WTC11 (cell line): ENCODE measurements around the gene DMPK. TPM values are rescaled to one million over a fixed set of nuclear protein-coding genes. Genes with fewer than 3 reads are reported as not detected.

Experiments used
- ATAC-seq: fragments of 200-7000 bp; cut with Tn5 transposase; 2 replicates; pipeline ENCODE4 v1.10.0; 2021; ENCODE audit warnings: mild to moderate bottlenecking, moderate library complexity
- CTCF ChIA-PET: fragments of 300-600 bp; sonication (Branson Sonifier 250); formaldehyde crosslinking; loops from one replicate; lab custom pipeline; 2021; ENCODE audit warnings: antibody characterized with exemption; lab: Charles Lee
- POLR2A ChIA-PET: fragments of 350-600 bp; sonication (Branson Sonifier 250); formaldehyde crosslinking; loops from one replicate; lab custom pipeline; 2021; ENCODE audit warnings: antibody characterized with exemption; lab: Charles Lee
- DNase-seq: peaks from one replicate; pipeline ENCODE4 v3.0.0; 2021; ENCODE audit warnings: low spot score
- H3K27ac Mint-ChIP-seq: 2 replicates; pipeline ENCODE4 v1.8.0; 2021; ENCODE audit warnings: mixed read lengths
- H3K27me3 Mint-ChIP-seq: 2 replicates; pipeline ENCODE4 v1.8.0; 2021; ENCODE audit warnings: low read depth, mild to moderate bottlenecking, moderate library complexity, mixed read lengths
- H3K36me3 Mint-ChIP-seq: 2 replicates; pipeline ENCODE4 v1.8.0; 2021; ENCODE audit warnings: mixed read lengths
- H3K4me1 Mint-ChIP-seq: 2 replicates; pipeline ENCODE4 v1.8.0; 2022; ENCODE audit warnings: mixed read lengths
- H3K4me3 Mint-ChIP-seq: 2 replicates; pipeline ENCODE4 v1.8.0; 2021; ENCODE audit warnings: mild to moderate bottlenecking, moderate library complexity, mixed read lengths
- H3K9me3 Mint-ChIP-seq: 2 replicates; pipeline ENCODE4 v1.8.0; 2021; ENCODE audit warnings: mixed read lengths
- ATF1 ChIP-seq: sonication (generic); formaldehyde crosslinking; IDR thresholded peaks from 2 replicates; pipeline ENCODE4 v1.8.1; 2023; ENCODE audit warnings: mild to moderate bottlenecking, moderate library complexity, missing genetic modification reagents
- CREB1 ChIP-seq: sonication (generic); formaldehyde crosslinking; IDR thresholded peaks from 2 replicates; pipeline ENCODE4 v1.8.0; 2023; ENCODE audit warnings: mild to moderate bottlenecking, missing genetic modification reagents
- ELF4 ChIP-seq: sonication (generic); formaldehyde crosslinking; IDR thresholded peaks from 2 replicates; pipeline ENCODE4 v1.8.1; 2022; ENCODE audit warnings: low read depth, mild to moderate bottlenecking, moderate library complexity, missing genetic modification reagents
- EMX1 ChIP-seq: fragments of 250-450 bp; sonication (Bioruptor Pico); IDR thresholded peaks from 2 replicates; pipeline ENCODE4 v1.8.0; 2021; ENCODE audit warnings: mild to moderate bottlenecking
- GTF2I ChIP-seq: fragments of 250-450 bp; sonication (Bioruptor Pico); conservative IDR thresholded peaks from 2 replicates; pipeline ENCODE4 v1.4.0; 2021; ENCODE audit warnings: mild to moderate bottlenecking
- HMGA2 ChIP-seq: fragments of 250-450 bp; sonication (Bioruptor Pico); IDR thresholded peaks from 2 replicates; pipeline ENCODE4 v1.4.0; 2021; ENCODE audit warnings: mild to moderate bottlenecking, moderate library complexity
- JUN ChIP-seq: sonication (generic); formaldehyde crosslinking; IDR thresholded peaks from 2 replicates; pipeline ENCODE4 v1.8.0; 2023; ENCODE audit warnings: mild to moderate bottlenecking, missing genetic modification reagents
- NR1H2 ChIP-seq: sonication (generic); formaldehyde crosslinking; IDR thresholded peaks from 2 replicates; pipeline ENCODE4 v1.9.0; 2021; ENCODE audit warnings: mild to moderate bottlenecking, moderate library complexity, missing genetic modification reagents
- NR3C1 ChIP-seq: sonication (generic); formaldehyde crosslinking; conservative IDR thresholded peaks from 2 replicates; pipeline ENCODE4 v1.8.1; 2023; ENCODE audit warnings: low read depth, mild to moderate bottlenecking, missing genetic modification reagents
- RELA ChIP-seq: sonication (generic); formaldehyde crosslinking; IDR thresholded peaks from 2 replicates; pipeline ENCODE4 v1.8.1; 2022; ENCODE audit warnings: missing genetic modification reagents, mild to moderate bottlenecking, borderline replicate concordance
- SOX15 ChIP-seq: fragments of 250-450 bp; sonication (Bioruptor Pico); IDR thresholded peaks from 2 replicates; pipeline ENCODE4 v1.9.0; 2021; ENCODE audit warnings: mild to moderate bottlenecking
- TCF7 ChIP-seq: sonication (generic); formaldehyde crosslinking; IDR thresholded peaks from 2 replicates; pipeline ENCODE4 v1.8.0; 2022; ENCODE audit warnings: mild to moderate bottlenecking, low read depth, missing genetic modification reagents, moderate library complexity
- ZNF232 ChIP-seq: sonication (generic); formaldehyde crosslinking; IDR thresholded peaks from 2 replicates; pipeline ENCODE4 v1.8.0; 2022; ENCODE audit warnings: mild to moderate bottlenecking, missing genetic modification reagents
- total RNA-seq: library from RNA; stranded (reverse); gene quantifications from 3 replicates; pipeline ENCODE4 v1.2.3, GENCODE V29; 2021
- TF ChIP-seq, protein P1 (sequence below): sonication (generic); formaldehyde crosslinking; IDR thresholded peaks from 2 replicates; pipeline ENCODE4 v1.8.1; 2022; ENCODE audit warnings: missing genetic modification reagents, borderline replicate concordance
- TF ChIP-seq, protein P2 (sequence below): fragments of 250-450 bp; sonication (Bioruptor Pico); IDR thresholded peaks from 2 replicates; pipeline ENCODE4 v1.9.0; 2021; ENCODE audit warnings: mild to moderate bottlenecking
- TF ChIP-seq, protein P3 (sequence below): sonication (generic); formaldehyde crosslinking; IDR thresholded peaks from 2 replicates; pipeline ENCODE4 v1.8.1; 2022; ENCODE audit warnings: mild to moderate bottlenecking, missing genetic modification reagents, moderate library complexity, borderline replicate concordance
- TF ChIP-seq, protein P4 (sequence below): sonication (generic); formaldehyde crosslinking; IDR thresholded peaks from 2 replicates; pipeline ENCODE4 v1.8.0; 2023; ENCODE audit warnings: missing genetic modification reagents, mild to moderate bottlenecking, borderline replicate concordance
- TF ChIP-seq, protein P5 (sequence below): sonication (generic); formaldehyde crosslinking; IDR thresholded peaks from 2 replicates; pipeline ENCODE4 v1.8.1; 2022; ENCODE audit warnings: mild to moderate bottlenecking, moderate library complexity, missing genetic modification reagents
- TF ChIP-seq, protein P6 (sequence below): sonication (generic); formaldehyde crosslinking; conservative IDR thresholded peaks from 2 replicates; pipeline ENCODE4 v1.8.1; 2023; ENCODE audit warnings: mild to moderate bottlenecking, low read depth, missing genetic modification reagents, moderate library complexity

DMPK gene
- total RNA-seq, 1 experiment from 2014 or later, result 42.7 TPM

DNA sequence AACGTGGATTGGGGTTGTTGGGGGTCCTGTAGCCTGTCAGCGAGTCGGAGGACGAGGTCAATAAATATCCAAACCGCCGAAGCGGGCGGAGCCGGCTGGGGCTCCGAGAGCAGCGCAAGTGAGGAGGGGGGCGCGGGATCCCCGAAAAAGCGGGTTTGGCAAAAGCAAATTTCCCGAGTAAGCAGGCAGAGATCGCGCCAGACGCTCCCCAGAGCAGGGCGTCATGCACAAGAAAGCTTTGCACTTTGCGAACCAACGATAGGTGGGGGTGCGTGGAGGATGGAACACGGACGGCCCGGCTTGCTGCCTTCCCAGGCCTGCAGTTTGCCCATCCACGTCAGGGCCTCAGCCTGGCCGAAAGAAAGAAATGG, 12.5 kb downstream of the DMPK start (continued):
- TF ChIP-seq, protein P1, sequence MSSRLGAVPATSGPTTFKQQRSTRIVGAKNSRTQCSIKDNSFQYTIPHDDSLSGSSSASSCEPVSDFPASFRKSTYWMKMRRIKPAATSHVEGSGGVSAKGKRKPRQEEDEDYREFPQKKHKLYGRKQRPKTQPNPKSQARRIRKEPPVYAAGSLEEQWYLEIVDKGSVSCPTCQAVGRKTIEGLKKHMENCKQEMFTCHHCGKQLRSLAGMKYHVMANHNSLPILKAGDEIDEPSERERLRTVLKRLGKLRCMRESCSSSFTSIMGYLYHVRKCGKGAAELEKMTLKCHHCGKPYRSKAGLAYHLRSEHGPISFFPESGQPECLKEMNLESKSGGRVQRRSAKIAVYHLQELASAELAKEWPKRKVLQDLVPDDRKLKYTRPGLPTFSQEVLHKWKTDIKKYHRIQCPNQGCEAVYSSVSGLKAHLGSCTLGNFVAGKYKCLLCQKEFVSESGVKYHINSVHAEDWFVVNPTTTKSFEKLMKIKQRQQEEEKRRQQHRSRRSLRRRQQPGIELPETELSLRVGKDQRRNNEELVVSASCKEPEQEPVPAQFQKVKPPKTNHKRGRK, result 0 out of 2 replicates have a peak, but pooled peaks have one; percentile 68
- TF ChIP-seq HMGA2 (CRISPR knock-in tag) (no peak), ELF4 (CRISPR knock-in tag) (0 out of 2 replicates have a peak, but pooled peaks have one; percentile 6), NR1H2 (CRISPR knock-in tag) (no peak), ZNF232 (CRISPR knock-in tag) (no peak), ATF1 (CRISPR knock-in tag) (no peak), SOX15 (CRISPR knock-in tag) (no peak), TCF7 (0 out of 2 replicates have a peak, but pooled peaks have one; percentile 68), GTF2I (CRISPR knock-in tag) (no peak), NR3C1 (CRISPR knock-in tag) (no peak)
- TF ChIP-seq, protein P2, sequence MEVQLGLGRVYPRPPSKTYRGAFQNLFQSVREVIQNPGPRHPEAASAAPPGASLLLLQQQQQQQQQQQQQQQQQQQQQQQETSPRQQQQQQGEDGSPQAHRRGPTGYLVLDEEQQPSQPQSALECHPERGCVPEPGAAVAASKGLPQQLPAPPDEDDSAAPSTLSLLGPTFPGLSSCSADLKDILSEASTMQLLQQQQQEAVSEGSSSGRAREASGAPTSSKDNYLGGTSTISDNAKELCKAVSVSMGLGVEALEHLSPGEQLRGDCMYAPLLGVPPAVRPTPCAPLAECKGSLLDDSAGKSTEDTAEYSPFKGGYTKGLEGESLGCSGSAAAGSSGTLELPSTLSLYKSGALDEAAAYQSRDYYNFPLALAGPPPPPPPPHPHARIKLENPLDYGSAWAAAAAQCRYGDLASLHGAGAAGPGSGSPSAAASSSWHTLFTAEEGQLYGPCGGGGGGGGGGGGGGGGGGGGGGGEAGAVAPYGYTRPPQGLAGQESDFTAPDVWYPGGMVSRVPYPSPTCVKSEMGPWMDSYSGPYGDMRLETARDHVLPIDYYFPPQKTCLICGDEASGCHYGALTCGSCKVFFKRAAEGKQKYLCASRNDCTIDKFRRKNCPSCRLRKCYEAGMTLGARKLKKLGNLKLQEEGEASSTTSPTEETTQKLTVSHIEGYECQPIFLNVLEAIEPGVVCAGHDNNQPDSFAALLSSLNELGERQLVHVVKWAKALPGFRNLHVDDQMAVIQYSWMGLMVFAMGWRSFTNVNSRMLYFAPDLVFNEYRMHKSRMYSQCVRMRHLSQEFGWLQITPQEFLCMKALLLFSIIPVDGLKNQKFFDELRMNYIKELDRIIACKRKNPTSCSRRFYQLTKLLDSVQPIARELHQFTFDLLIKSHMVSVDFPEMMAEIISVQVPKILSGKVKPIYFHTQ (CRISPR knock-in tag), result no peak
- TF ChIP-seq, protein P3, sequence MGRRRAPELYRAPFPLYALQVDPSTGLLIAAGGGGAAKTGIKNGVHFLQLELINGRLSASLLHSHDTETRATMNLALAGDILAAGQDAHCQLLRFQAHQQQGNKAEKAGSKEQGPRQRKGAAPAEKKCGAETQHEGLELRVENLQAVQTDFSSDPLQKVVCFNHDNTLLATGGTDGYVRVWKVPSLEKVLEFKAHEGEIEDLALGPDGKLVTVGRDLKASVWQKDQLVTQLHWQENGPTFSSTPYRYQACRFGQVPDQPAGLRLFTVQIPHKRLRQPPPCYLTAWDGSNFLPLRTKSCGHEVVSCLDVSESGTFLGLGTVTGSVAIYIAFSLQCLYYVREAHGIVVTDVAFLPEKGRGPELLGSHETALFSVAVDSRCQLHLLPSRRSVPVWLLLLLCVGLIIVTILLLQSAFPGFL (CRISPR knock-in tag), result no peak
- TF ChIP-seq, protein P4, sequence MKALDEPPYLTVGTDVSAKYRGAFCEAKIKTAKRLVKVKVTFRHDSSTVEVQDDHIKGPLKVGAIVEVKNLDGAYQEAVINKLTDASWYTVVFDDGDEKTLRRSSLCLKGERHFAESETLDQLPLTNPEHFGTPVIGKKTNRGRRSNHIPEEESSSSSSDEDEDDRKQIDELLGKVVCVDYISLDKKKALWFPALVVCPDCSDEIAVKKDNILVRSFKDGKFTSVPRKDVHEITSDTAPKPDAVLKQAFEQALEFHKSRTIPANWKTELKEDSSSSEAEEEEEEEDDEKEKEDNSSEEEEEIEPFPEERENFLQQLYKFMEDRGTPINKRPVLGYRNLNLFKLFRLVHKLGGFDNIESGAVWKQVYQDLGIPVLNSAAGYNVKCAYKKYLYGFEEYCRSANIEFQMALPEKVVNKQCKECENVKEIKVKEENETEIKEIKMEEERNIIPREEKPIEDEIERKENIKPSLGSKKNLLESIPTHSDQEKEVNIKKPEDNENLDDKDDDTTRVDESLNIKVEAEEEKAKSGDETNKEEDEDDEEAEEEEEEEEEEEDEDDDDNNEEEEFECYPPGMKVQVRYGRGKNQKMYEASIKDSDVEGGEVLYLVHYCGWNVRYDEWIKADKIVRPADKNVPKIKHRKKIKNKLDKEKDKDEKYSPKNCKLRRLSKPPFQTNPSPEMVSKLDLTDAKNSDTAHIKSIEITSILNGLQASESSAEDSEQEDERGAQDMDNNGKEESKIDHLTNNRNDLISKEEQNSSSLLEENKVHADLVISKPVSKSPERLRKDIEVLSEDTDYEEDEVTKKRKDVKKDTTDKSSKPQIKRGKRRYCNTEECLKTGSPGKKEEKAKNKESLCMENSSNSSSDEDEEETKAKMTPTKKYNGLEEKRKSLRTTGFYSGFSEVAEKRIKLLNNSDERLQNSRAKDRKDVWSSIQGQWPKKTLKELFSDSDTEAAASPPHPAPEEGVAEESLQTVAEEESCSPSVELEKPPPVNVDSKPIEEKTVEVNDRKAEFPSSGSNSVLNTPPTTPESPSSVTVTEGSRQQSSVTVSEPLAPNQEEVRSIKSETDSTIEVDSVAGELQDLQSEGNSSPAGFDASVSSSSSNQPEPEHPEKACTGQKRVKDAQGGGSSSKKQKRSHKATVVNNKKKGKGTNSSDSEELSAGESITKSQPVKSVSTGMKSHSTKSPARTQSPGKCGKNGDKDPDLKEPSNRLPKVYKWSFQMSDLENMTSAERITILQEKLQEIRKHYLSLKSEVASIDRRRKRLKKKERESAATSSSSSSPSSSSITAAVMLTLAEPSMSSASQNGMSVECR (CRISPR knock-in tag), result no peak

DNA sequence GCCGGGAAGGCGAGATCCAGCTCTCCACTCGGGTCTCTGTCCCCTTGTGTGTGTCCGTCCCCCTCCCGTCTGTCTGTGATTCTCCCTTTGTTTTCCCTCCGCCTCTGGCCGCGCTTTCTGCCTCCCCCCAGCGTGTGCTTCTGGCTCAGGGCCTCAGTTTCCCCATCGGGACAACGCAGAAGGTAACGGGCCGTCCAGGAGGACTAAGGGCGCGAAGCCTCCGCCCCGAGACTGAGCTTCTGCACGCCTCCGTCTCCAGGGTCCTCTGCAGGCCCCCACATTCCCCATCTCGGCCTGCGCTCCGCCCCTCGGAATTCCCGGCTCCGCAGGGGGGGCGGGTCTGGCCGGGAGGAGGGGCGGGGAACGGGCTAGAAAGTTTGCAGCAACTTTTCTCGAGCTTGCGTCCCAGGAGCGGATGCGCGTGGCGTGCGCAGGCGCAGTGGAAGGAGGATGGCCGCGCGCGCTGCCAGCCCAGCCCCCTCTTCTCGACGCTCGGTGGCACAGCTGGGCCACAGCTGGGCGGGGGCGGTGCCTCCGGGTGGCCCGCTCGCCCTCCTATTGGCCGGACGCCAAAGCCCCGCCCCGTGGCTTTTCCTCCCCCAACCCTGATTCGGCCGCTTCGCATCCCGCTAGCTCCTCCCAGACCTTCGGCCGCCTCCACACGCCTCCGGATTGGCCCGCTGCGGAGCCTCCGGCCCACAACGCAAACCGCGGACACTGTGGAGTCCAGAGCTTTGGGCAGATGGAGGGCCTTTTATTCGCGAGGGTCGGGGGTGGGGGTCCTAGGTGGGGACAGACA, 13.1 kb downstream of the DMPK start, which contains the start of gene SIX5:
Gene SIX5 (minus strand): TSS at position 269 of the 799 bp plus-strand sequence. CDS start 408 bp downstream, outside the sequence.
- no peaks in the 10 kb centered on the region for H3K9me3 Mint-ChIP-seq
- H3K27me3 Mint-ChIP-seq, result peaks cover 2% of the 10 kb centered on the region; the same call in 1 of the 2 replicates
- ChIA-PET POLR2A (interaction anchor here (0.5 to 4.8 kb wide), 34 partner anchors 8 to 945 kb away, joined by 3 to 115 read pairs (median 4); partner anchors contain the start of genes BLOC1S3, DMPK, DMWD and FBXO46), CTCF (interaction anchor here (0.5 to 5.6 kb wide), 45 partner anchors 9 to 999 kb away, joined by 3 to 175 read pairs (median 6); partner anchors contain the start of genes DMPK, DMWD, FBXO46 and FOXA3)
- DNase-seq, result peak; percentile 99
- peaks cover 23% of the 10 kb centered on the region for H3K4me1 Mint-ChIP-seq
- peak within 1 kb of the TSS; percentile 97 for H3K4me3 Mint-ChIP-seq
- peak; percentile 62 for ATAC-seq
- no peaks in the 10 kb centered on the region for H3K36me3 Mint-ChIP-seq
- peak within 1 kb of the TSS; percentile 100 for H3K27ac Mint-ChIP-seq
- TF ChIP-seq GTF2I (CRISPR knock-in tag) (no peak), EMX1 (no peak), RELA (no peak), JUN (no peak; the same call in 1 of the 2 replicates), ZNF232 (CRISPR knock-in tag) (0 out of 2 replicates have a peak, but pooled peaks have one; percentile 6), TCF7 (no peak), CREB1 (CRISPR knock-in tag) (no peak; the same call in 1 of the 2 replicates)
- TF ChIP-seq, protein P5, sequence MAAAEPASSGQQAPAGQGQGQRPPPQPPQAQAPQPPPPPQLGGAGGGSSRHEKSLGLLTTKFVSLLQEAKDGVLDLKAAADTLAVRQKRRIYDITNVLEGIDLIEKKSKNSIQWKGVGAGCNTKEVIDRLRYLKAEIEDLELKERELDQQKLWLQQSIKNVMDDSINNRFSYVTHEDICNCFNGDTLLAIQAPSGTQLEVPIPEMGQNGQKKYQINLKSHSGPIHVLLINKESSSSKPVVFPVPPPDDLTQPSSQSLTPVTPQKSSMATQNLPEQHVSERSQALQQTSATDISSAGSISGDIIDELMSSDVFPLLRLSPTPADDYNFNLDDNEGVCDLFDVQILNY (CRISPR knock-in tag), result peak; percentile 84
- TF ChIP-seq, protein P6, sequence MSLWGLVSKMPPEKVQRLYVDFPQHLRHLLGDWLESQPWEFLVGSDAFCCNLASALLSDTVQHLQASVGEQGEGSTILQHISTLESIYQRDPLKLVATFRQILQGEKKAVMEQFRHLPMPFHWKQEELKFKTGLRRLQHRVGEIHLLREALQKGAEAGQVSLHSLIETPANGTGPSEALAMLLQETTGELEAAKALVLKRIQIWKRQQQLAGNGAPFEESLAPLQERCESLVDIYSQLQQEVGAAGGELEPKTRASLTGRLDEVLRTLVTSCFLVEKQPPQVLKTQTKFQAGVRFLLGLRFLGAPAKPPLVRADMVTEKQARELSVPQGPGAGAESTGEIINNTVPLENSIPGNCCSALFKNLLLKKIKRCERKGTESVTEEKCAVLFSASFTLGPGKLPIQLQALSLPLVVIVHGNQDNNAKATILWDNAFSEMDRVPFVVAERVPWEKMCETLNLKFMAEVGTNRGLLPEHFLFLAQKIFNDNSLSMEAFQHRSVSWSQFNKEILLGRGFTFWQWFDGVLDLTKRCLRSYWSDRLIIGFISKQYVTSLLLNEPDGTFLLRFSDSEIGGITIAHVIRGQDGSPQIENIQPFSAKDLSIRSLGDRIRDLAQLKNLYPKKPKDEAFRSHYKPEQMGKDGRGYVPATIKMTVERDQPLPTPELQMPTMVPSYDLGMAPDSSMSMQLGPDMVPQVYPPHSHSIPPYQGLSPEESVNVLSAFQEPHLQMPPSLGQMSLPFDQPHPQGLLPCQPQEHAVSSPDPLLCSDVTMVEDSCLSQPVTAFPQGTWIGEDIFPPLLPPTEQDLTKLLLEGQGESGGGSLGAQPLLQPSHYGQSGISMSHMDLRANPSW (CRISPR knock-in tag), result no peak
